AG10803 (cell line): ENCODE results near the gene ZNF691.
A peak's percentile ranks its signal among the peaks of the same experiment; 100 is the strongest.

ENCODE experiments used
- DNase-seq: peaks from one replicate; pipeline ENCODE4 v3.0.0; 2010; ENCODE audit warnings: low read depth
- H3K4me3 ChIP-seq: 2 replicates; pipeline ENCODE4 v1.5.1; 2011; ENCODE audit warnings: mild to moderate bottlenecking, low read length, control low read depth
- TF ChIP-seq, protein P1 (sequence below): conservative IDR thresholded peaks from 2 replicates; pipeline ENCODE4 v1.5.1; 2011; ENCODE audit warnings: mild to moderate bottlenecking, low read length, control low read depth, inconsistent platforms

The ZNF691 gene

DNA sequence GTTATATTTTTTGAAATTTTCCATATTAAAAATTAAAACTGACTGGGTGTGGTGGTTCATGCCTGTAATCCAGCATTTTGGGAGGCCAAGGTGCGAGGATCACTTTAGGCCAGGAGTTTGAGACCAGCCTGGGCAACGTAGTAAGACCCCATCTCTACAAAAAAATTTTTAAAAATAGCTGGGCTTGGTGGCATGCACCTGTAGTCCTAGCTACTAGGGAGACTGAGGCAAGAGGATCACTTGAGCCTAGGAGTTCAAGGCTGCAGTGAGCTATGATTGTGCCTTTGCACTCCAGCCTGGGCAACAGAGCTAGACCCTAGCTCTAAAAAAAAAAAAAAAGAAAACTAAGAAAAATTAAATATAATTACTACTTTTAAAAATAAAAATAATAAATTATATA is 24.7 kb upstream of the ZNF691 start:
- DNase-seq, result no peak
- no peak overlapping the region for H3K4me3 ChIP-seq
- TF ChIP-seq, protein P1, sequence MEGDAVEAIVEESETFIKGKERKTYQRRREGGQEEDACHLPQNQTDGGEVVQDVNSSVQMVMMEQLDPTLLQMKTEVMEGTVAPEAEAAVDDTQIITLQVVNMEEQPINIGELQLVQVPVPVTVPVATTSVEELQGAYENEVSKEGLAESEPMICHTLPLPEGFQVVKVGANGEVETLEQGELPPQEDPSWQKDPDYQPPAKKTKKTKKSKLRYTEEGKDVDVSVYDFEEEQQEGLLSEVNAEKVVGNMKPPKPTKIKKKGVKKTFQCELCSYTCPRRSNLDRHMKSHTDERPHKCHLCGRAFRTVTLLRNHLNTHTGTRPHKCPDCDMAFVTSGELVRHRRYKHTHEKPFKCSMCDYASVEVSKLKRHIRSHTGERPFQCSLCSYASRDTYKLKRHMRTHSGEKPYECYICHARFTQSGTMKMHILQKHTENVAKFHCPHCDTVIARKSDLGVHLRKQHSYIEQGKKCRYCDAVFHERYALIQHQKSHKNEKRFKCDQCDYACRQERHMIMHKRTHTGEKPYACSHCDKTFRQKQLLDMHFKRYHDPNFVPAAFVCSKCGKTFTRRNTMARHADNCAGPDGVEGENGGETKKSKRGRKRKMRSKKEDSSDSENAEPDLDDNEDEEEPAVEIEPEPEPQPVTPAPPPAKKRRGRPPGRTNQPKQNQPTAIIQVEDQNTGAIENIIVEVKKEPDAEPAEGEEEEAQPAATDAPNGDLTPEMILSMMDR, result no peak

DNA sequence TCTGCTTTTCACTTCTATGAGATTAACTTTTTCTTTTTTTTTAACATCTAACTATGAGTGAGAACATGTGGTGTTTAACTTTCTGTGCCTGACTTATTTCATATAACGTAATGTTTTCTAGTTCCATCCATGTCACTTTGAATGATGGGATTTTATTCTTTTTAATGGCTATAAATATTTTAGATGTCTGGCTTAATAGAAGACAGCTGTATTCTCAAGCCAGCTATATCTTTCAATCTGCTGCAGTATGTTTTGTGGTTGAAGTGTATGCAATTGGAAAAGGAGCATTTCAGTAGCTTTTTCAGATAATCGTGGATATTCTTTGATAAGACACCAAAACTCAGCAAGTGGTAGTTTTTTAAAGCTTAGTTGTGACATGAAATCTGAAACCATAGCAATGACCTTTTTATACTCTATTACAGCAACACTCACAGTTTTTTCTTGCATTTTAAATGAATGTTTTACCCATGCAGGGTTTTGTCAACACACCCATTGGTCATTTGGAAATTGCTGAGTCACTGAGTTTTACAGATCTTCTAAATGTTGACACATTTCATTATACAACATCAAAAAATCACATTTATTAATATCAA is 23.5 kb upstream of the ZNF691 start:
- no peak overlapping the region for H3K4me3 ChIP-seq
- DNase-seq, result peak; percentile 75
- TF ChIP-seq, protein P1, result no peak

DNA sequence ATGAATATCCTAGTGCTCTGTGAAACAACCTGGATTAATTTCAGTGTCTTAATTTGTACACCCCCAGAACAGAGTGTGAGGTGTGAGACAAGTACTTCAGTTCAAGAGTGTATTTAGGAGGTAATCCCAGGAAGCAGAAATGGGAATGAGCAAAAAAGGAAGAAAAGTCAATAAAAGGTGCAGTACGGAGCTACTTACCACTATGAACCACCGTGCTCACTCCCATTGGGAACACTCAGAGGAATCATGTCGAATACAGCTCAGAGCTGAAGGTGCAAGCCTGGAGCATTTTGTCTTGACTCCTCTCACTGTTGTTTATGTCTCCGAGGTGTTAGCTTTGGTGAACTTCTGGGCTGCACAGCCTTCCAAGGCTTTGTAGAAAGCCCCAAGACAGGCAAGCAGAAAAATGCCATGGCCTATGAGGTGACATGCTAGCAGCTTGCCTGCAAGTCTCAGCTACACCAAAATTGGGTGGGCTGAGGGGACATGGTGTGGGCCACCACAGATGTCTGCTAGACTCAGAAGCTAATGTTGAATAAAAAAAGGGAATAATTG is 21.9 kb upstream of the ZNF691 start:
- TF ChIP-seq, protein P1, result no peak
- DNase-seq, result no peak
- H3K4me3 ChIP-seq, result no peak overlapping the region

DNA sequence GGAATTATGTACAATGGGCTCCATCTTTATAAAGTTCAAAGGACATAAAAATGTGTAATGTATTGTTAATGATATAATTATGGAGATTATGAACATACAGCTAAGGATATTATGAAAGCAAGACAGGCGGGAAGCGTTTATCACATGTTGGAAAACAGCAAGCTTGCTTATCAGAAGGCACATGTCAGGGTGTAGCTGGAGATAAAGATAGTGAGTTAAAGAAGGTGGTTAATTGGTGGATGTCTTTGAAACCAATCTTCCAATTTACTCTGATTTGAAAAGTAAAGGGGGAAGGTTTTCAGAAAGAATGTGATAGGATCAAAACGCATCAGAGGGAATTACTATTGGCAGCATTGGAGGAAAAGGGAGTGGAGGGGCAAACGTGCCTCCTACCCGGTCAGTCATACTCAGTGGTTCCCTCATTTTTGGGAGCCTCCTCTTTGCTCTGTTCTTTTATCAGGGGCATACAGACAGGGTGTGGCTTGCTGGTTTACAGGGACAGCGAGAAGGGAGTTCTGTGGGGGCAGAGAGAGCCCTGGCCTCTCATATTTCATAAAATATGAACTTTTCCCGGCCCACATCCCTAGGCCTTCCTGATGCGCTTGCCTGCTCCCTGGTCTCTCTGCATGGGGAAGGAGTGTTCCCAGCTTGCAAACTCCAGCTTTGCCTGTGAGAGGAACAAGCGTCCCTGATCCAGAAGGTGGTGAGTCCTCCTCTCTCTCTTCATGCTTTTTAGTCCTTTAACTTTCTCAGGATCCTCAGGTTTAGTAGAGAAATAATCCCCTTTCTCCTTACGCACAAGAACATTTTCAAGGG is 21.2 kb upstream of the ZNF691 start:
- TF ChIP-seq, protein P1, result no peak
- H3K4me3 ChIP-seq, result no peak overlapping the region
- no peak for DNase-seq

DNA sequence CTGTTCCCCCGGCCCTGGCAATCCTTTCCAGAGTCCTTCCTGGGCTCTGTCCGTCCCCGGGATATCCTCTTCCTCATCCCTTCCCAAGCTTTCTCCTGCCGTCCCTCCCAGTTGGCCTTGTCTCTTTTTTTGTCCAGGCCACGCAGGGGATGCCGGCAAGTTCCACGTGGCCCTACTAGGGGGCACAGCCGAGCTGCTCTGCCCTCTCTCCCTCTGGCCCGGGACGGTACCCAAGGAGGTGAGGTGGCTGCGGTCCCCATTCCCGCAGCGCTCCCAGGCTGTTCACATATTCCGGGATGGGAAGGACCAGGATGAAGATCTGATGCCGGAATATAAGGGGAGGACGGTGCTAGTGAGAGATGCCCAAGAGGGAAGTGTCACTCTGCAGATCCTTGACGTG is 15.8 kb upstream of the ZNF691 start:
- no peak overlapping the region for H3K4me3 ChIP-seq
- no peak for DNase-seq
- TF ChIP-seq, protein P1, result no peak

DNA sequence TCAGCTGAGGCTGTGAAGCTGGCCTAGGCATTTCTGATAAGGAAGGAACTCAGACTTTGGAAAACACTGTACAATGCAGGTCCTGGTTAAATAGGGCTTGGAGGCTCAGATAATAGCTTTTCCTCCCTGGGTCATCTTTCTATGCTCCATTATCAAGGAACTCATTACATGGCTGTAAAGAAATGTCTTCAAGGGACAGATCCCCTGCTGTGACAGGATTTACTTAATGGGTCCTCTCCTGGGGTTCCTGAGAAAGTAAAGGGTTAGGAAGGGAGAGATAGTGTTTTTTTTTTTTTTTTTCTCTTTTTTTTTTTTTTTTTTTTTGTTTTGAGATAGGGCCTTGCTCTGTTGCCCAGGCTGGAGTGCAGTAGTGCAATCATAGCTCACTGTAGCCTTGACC is 15.1 kb upstream of the ZNF691 start:
- no peak overlapping the region for H3K4me3 ChIP-seq
- DNase-seq, result no peak
- TF ChIP-seq, protein P1, result no peak
